Activated CD4-positive, alpha-beta T cell treated with anti-CD3 and anti-CD28 coated beads for 1 hour (primary cell): Measurements from ENCODE around the gene TFDP1.
"Not testable (repeated sequence)": the region's sequence is repeated elsewhere in the genome, so short reads cannot be mapped to it uniquely, and the experiment has no call there.

Source experiments
- DNase-seq: peaks from one replicate; pipeline ENCODE4 v3.0.0-alpha.2; 2020

TFDP1 gene

DNA sequence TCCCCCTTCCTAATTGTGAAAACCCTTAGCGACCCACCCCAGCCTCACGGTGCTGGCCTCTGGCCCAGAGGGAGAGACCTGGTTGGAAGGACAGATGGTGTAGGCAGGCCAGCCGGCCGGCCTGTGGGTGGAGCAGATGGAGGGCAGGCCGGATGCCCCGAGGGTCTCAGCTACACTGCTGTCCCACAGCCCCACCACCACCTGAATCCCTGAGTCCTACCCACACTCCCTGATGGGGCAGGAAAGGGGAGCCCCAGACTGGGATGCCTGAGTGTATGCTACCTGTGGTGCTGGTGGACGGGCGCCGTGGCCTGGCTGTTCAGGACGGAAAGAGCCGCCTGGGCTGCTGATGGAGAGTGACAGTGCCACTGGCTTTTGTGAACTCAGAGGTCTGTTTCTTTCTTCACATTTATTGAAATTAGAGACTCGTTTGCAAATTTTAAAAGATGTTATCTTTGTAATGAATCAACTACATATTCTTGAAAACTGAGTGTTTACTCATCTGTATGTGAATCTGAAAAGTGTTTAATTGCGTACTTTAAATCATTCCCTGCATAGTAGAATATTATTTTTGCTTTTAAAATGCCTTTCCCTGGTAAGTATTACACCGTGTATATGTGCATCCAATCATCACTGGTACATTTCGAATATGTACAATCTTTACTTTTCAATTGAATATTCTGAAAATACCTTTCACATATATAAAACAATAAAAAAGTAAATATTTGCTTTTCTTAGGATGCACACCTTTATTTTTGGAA lies 35.7 kb downstream of the TFDP1 start:
- no peak for DNase-seq

DNA sequence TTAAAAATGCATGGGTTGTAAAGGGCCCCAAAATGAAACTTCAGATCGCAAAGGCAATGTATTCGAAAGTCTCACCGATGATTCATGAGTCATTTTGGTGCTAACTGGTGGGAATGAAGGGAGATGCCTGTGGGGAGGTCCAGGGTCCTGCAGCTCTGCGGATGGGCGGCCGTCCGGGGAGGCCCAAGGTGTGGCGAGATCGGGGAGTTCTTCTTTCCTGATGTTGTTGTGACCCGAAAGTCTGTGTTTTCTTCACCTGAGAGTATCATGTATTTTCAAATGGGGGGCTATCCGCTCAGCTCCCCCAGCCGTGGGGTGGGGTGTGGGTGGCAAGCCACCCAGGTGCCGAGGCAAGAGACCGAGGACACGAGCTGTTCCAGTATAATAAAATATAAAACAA lies 36.5 kb downstream of the TFDP1 start:
- no peak for DNase-seq

DNA sequence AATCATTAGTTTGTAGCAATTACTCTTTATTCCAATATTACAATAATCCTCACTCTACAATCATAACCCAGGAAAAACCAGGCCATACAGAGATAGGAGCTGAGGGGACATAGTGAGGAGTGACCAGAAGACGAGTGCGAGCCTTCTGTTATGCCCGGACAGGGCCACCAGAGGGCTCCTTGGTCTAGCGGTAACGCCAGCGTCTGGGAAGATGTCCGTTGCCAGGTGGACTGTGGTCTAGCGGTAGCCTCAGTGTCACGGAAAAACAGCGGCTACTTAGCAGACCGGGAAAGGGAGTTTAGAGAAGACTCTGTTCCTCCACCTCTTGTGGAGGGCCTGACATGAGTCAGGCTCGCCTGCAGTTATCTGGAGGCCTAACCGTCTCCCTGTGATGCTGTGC lies 36.9 kb downstream of the TFDP1 start:
- DNase-seq: not testable (repeated sequence)

DNA sequence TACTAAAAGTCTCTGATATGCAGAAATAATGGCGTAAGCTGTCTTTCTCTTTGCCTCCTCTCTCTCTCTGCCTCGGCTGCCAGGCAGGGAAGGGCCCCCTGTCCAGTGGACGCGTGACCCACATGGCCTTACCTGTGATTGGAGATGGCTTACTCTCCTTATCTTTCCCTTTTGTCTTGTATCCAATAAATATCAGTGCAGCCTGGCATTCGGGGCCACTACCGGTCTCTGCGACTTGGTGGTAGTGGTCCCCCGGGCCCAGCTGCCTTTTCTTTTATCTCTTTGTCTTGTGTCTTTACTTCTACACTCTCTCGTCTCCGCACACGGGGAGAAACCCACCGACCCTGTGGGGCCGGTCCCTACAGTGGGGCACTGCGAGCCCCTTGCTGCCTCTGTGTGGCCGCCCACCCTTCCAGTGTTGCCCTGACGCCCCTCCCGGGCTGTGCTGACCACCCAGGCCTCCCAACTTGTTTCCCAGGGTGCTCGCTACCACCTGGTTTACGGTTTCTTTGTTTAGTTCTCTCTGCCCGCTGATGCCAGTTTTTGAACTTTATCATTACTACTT lies 37.5 kb downstream of the TFDP1 start:
- not testable (repeated sequence) for DNase-seq

DNA sequence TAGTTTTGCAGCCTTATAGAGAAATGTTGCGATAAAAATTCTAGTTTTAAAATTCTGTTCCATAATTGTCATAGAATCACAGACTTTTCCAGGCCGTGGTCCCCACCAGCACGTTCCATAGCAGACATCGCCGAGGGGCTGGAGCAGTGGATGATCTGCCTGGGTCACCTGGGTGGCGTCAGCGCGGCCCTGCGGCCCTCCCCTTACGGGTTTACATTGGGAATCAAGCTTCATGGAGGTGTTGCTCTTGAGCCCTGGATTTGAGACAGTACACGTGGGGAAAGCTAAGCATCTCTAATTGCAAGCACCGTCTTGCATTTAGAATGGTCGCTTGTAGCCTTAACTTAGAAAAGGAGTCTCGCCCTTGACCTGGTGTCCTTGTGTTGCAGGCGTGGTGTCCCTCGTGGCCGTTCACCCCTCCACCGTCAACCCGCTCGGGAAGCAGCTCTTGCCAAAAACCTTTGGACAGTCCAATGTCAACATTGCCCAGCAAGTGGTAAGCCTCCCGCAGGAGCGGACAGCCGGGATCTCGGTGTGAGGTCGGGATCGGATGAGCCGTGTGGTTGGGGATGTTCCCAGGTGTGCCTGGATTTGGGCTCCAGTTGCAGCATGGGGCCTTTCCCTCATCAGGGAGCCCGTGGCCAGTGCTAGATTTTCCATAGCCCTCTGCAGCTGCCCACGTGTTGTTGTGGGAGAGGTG lies 38.4 kb downstream of the TFDP1 start:
- no peak for DNase-seq

DNA sequence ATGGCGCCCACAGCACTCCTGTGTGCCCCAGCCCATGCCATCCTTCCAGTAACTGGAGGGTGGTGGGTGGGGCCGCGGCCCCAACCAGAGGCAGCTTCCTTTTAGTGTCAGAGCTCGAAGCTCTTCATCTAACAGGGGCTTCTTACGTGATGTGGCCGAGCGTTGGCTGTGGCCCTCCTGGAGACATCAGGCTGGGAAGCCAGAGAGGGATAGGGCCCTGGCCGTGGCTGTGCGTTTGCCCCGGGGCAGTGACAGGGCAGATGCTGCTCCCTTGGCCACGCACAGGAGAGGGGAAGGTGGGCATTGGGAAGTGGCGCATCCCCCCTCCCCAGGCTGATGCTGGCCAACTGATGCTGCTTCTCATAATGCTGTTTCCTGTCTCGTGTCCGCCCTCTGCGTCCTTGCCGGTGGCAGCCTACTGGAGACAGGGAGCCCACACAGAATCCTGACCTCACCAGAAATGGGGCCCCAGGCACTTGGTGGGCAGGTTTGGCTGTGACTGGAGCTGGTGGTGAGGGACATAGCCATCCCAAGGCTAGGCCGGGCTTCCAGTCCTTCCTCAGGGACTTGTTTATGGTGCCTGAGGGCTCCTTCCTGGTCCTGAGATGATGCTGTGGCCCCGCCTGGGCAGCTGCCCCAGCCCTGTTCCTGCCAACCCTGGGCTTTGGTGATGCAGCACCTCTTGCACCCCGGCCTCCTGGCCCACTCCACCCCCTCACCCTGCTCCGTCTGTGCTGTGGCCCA lies 39.1 kb downstream of the TFDP1 start:
- no peak for DNase-seq

DNA sequence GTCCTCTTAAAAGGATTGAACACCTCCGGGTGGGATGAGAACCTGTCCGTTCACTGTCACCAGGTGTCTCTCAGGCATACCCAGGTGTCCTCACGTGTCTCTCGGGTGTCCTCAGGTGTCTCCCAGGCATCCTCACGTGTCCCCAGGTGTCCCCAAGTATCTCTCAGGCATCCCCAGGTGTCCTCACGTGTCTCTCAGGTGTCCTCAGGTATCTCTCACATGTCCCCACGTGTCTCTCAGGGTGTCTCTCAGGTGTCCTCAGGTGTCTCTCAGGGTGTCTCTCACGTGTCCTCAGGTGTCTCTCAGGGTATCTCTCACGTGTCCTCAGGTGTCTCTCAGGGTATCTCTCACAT lies 39.7 kb downstream of the TFDP1 start:
- DNase-seq: no peak

DNA sequence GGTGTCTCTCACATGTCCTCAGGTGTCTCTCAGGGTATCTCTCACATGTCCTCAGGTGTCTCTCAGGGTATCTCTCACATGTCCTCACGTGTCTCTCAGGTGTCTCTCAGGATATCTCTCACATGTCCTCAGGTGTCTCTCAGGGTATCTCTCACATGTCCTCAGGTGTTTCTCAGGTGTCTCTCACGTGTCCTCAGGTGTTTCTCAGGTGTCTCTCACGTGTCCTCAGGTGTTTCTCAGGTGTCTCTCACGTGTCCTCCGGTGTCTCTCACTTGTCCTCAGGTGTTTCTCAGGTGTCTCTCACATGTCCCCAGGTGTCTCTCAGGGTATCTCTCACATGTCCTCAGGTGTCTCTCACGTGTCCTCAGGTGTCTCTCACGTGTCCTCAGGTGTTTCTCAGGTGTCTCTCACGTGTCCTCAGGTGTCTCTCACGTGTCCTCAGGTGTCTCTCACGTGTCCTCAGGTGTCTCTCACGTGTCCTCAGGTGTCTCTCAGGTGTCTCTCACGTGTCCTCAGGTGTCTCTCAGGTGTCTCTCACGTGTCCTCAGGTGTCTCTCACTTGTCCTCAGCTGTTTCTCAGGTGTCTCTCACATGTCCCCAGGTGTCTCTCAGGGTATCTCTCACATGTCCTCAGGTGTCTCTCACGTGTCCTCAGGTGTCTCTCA lies 40.2 kb downstream of the TFDP1 start:
- not testable (repeated sequence) for DNase-seq

DNA sequence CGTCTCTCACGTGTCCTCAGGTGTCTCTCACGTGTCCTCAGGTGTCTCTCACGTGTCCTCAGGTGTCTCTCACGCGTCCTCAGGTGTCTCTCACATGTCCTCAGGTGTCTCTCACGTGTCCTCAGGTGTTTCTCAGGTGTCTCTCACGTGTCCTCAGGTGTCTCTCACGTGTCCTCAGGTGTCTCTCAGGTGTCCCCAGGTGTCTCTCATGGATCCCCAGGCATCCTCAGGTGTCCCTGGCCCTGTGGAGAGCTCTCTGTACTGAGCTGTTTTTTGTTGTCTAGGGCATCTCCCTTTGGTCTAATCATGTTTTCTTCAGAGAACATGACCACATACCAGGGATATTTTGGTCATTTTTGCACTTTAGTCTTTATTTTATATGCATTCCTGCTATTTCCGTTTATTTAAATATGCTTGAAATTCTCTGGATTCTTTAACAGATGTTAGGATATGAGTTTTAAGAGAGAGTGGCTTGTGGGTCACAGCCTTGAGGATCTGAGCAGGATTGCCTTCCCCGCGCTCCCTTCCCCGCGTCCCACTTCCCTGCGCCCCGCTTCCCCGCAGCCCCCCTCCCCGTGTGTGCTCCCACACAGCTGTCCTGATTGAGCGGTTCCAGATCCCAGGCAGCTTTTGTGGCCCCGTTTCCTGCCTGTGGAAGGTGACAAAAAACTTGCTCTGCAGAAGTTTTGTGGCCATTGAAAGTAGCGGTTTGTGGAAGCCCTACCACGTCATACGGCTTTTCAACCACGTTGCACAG lies 41.6 kb downstream of the TFDP1 start:
- DNase-seq: no peak

DNA sequence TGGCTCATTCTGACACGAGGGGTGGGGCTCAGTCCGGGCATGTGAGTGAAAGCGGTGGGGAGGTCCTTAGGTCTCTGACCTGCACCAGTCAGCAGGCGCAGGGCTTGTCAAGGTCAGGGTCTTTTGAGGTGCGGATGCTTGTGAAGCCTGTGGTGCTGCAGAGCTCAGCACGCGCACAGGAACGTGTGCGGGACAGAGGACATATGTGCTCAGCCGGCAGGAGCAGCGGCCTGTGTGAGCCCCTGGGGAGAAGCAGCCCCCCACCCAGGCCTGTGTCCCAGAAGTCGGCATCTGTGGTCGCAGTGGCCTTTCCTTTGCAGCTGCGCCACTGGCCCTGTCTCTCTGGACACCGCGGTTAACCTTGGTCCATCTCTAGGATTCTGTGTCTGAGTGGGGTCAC lies 42.6 kb downstream of the TFDP1 start:
- DNase-seq: no peak

DNA sequence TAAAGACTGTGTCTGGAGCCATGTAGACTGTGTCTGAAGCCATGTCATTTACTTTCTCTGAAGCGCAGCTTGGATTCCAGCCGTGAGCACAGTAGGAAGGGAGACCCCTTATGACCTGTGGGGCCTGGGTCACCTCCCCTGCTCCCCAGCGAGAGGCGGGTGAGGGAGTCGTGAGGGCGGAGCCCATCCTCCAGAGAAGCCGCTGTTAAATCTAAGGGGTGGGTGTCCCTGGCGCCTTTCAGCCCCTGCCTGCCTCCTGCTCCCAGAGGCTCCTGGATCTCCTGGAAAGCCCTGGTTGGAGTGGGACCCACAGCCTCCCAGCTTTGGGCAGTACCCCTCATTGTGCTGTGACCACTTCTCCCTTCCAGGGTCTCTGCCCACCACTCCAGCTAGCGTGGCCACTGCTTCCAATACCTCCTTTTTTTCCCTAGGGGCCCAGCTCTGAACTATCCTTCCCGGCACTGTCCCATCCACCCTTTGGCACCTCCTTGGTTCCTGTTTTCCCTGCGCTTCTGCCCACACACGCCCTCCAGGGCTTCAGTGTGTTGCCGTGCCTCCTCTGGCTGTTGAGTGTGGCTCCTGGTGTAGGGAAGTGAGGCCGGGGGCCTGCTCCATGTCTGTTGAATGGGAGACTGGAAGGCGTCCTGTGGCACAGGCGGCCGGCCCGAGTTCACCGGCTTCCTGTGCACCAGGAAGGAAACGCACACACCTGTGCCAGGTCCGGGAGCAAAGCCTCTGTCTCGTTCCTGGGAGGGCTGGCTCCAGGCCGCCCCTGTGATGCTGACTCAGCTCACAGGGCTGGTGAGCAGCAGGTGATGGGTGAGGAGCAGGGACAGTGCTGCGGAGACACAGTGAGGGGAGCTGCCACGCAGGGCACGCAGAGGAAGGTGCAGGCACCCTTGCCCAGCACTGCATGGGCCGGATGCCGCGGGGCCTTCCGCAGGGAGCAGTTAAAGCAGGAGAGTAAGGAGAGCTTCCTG lies 44.0 kb downstream of the TFDP1 start:
- DNase-seq: no peak

DNA sequence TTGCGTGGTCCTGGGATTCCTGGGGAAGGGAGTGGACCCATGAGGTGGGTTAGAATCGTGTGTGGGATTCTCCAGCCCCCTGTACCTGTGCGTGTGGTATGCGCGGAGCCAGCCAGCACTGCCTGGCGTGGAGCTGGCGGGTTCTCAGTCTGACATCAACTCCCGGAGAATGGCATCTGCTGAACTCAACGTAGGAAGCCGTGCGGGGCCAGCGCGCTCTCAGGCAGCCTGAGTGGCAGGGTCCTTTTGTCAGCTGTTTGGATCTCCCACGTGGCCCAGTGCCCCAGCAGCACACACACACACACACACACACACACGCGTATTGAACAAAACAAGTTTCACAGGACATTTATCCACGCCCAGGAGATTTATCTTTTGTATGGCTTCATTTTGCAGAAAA lies 45.3 kb downstream of the TFDP1 start:
- DNase-seq: no peak

DNA sequence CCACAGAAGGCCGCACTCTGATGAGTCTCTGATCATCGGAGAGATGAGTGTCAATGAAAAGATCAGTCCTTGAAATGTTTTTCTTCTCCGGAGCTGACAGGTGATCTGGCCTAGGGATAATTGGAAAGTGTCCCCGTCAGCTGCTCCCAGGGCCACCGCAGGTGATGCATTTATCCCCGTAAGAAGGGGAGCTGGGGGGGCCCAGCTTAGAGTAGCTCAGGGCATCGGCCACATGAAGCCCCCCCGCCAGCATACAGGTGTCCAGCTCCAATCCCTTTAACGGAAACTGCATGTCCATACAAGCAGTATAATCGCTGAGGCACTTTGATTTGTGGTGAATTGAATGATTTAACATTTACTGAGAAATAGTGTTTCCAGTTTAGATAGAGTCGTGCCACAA lies 45.7 kb downstream of the TFDP1 start:
- DNase-seq: no peak

DNA sequence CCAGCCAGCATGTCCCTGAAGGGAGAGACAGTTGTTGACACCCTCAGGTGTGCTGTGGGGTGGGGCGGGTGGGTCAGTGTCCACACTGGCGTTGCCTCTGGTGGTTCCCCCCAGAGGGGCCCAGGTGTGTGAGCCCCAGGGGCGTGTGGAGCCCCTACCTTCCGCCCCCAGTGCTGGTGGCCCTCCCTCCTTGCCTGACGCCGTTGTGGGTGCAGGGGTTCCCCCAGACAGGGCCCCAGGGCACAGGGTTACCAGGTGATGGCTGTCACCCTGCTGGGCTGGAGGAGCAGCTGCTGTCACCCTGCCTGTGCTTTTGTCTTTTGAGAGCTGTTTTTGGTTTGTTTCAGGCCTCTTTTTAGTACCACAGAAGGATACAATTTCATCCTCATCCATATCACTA lies 46.3 kb downstream of the TFDP1 start:
- DNase-seq: no peak

DNA sequence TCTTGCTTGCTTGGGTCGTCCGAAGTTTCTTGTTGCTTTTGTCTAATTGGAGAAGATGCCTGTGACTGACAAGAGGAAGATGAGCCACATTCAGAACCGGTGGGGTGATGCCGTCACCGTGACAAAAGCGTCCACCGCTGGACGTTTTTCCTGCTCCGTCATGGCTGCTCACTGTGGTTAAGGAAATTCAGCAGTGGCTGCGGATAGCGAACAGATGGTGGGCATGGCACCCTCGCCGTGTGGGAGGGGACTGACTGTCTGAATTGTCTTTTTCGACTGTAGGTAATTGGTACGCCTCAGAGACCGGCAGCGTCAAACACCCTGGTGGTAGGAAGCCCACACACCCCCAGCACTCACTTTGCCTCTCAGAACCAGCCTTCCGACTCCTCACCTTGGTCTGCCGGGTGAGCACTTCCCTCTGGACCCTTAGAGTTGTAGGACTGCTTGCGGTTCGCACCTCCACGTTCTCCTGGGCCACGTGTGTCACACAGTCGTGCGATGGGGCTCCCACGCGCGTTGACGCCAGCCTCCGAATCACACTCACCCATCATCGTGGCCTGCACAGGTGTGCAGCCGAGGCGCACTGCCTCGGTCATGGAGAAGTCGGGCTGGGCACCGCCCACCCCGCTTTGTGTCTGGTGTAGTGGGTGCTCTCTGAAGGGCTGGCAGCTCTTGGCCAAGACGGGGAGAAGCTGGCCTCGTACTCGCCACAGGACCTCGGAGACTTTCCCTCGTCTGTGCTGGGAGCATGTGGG lies 47.0 kb downstream of the TFDP1 start:
- DNase-seq: no peak

DNA sequence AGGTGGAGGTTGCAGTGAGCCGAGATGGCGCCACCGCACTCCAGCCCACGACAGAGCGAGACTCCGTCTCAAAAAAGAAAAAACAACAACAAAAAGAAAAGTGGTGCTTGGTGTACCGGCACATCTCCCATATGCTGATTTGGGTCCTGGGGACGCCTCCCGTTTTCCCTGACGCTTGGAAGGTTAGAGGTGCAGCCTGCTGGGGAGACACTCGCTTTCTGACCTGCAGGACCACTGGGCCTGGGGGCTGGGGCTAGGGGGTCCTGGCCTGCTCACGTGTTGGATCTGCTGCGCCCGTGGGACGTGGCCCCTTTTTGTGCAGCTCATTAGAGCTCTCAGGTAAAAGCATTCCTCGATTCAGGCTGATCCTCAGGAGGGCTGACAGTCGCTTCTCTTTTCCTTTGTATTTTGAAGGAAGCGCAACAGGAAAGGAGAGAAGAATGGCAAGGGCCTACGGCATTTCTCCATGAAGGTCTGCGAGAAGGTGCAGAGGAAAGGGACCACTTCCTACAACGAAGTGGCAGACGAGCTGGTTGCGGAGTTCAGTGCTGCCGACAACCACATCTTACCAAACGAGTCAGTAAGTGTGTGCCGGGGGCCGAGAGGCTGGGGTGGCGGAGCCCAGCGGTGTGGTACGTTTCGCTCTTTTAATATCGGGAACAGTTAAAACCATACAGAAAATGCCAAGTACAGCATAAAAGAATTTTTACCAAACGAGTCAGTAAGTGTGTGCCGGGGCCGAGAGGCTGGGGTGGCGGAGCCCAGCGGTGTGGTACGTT lies 48.3 kb downstream of the TFDP1 start:
- DNase-seq: no peak

DNA sequence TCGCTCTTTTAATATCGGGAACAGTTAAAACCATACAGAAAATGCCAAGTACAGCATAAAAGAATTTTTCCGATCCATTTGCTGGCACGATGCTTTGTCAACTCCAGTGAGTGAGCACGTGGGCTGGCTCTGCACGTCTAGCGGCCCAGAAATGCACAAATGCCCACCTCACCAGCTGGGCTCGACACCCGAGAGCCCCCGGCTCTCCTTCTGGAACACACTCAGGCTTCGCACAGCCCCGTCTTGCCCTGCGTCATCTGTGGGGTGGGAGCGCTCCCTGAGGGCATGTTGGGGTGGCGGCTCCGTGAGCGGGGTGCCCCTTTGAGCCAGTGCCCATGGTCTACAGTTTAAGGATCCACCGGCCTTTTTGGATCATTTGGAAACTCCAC lies 48.9 kb downstream of the TFDP1 start:
- DNase-seq: no peak

DNA sequence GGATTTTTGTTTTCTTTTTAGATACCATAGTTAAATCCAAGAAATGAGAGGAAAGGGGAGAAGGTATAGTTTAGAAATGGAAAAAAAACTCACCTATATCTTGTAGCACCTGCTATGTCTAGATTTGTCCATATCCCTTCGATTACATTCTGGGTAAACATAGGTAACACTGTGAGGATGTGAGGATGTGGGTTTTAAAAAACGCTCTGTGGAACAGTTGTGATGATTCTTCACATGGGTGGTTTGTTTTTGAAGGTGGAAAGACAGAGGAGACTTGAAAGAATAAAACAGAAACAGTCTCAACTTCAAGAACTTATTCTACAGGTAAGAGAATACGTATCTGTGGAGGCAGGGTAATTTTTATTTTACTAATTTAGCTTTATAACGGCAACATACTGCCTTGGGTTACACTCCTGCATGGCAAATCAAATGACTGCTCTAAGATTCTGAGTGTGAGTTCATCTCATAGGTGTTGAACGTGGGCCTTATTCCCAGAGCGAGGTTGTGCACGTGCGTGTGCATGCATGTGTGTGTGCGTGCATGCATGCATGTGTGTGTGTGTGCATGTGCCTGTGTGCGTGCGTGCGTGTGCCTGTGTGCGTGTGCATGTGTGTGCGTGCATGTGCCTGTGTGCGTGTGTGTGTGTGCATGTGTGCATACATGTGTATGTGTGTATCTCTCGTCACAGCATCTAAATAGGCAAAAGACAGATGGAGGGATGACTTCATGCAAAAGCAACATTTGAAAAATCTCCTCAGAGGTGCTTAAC lies 49.9 kb downstream of the TFDP1 start:
- DNase-seq: no peak

DNA sequence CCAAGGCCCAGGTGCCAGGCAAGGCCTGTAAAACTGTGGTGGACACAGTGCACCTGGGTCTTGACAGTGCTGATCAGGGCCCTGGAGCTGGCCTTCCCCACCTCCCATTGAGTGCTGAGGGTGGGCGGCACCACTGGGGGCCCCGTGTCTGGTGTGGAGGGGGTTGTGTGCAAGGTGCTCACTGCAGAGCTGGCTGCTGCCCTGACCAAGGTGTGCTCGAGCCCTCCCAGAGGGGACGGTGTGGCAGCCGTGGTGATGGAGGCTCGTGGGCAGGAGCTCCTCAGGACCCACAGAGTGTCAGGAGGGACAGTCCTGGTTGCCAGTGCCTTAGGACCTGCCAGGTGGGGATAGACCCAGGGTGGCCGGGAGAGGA lies 50.5 kb downstream of the TFDP1 start:
- DNase-seq: no peak
